ENCODE measurements around the gene EGR2. TPM values are rescaled to one million over a fixed set of nuclear protein-coding genes. Genes with fewer than 3 reads are reported as not detected.

Gene EGR2
- polyA plus RNA-seq, 1 of the 3 experiments (the other 2 are of a cell fraction), result 0.25 TPM

DNA sequence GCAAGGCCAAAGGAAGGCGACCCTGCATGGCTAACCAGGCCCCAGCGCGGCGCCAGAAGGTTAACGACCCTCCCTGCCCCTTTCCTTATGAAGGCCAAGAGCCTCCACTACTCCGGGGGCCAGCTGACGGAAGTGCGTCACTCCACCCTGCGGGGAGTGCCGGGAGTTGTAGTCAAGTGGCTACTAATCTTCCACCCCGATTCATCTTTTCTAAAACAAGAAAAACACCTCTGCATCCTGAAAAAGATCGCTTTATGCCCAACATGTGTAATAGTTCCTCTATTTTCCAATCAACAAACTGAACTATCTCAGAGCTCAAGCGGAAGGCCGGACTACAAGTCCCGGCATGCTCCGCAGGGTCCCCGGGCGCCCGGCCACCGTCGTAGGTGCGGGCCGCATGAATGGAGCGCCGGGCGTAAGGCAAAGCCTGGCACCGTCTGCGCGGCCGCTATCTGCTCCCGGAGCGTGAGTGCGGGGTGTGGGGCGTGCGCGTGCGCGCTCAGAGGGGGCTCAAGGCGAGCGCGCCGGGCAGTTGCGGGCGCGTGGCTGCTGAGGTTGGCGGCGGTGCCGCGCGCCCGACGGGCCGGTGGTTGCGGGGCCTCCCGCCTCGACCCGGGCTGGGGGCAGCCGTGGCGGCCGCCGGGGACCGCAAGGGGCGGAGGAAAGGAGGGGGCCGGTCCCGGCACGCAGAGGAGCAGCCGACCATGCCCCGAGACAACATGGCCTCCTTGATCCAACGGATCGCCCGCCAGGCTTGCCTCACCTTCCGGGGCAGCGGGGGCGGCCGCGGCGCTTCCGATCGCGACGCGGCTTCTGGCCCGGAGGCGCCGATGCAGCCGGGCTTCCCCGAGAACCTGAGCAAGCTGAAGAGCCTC, 11.6 kb downstream of the EGR2 start, which contains the start of gene ADO:
TSS of gene ADO (plus strand) at position 365 of the 875 bp plus-strand sequence. CDS start at position 705, 340 bp downstream.
- 1% methylated on average over 18 of the region's 87 CpGs for WGBS (ENCODE audit: low lambda C conversion rate)
- no peak for TF ChIP-seq RFX5 (IDR thresholded peaks at IDR 0.05; ENCODE audit: low read length)
- TF ChIP-seq ELF1 (IDR thresholded peaks at IDR 0.05), result peak; percentile 58; the same call in 1 of the 2 replicates
- no peak for TF ChIP-seq RCOR1 (IDR thresholded peaks at IDR 0.05; ENCODE audit: low read length)
- TF ChIP-seq, protein P1, sequence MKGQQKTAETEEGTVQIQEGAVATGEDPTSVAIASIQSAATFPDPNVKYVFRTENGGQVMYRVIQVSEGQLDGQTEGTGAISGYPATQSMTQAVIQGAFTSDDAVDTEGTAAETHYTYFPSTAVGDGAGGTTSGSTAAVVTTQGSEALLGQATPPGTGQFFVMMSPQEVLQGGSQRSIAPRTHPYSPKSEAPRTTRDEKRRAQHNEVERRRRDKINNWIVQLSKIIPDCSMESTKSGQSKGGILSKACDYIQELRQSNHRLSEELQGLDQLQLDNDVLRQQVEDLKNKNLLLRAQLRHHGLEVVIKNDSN (IDR thresholded peaks at IDR 0.05; ENCODE audit: borderline replicate concordance, low read depth), result no peak
- no peak for TF ChIP-seq GATA2 (CRISPR knock-in tag; IDR thresholded peaks at IDR 0.05)
- no peak for TF ChIP-seq MEF2A (IDR thresholded peaks at IDR 0.05; ENCODE audit: borderline replicate concordance, low read depth)
- TF ChIP-seq SMC3 (IDR thresholded peaks at IDR 0.05; ENCODE audit: low read depth, low read length), result no peak
- TF ChIP-seq, protein P2, sequence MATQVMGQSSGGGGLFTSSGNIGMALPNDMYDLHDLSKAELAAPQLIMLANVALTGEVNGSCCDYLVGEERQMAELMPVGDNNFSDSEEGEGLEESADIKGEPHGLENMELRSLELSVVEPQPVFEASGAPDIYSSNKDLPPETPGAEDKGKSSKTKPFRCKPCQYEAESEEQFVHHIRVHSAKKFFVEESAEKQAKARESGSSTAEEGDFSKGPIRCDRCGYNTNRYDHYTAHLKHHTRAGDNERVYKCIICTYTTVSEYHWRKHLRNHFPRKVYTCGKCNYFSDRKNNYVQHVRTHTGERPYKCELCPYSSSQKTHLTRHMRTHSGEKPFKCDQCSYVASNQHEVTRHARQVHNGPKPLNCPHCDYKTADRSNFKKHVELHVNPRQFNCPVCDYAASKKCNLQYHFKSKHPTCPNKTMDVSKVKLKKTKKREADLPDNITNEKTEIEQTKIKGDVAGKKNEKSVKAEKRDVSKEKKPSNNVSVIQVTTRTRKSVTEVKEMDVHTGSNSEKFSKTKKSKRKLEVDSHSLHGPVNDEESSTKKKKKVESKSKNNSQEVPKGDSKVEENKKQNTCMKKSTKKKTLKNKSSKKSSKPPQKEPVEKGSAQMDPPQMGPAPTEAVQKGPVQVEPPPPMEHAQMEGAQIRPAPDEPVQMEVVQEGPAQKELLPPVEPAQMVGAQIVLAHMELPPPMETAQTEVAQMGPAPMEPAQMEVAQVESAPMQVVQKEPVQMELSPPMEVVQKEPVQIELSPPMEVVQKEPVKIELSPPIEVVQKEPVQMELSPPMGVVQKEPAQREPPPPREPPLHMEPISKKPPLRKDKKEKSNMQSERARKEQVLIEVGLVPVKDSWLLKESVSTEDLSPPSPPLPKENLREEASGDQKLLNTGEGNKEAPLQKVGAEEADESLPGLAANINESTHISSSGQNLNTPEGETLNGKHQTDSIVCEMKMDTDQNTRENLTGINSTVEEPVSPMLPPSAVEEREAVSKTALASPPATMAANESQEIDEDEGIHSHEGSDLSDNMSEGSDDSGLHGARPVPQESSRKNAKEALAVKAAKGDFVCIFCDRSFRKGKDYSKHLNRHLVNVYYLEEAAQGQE (IDR thresholded peaks at IDR 0.05; ENCODE audit: low read depth, low read length), result no peak
- TF ChIP-seq, protein P3, sequence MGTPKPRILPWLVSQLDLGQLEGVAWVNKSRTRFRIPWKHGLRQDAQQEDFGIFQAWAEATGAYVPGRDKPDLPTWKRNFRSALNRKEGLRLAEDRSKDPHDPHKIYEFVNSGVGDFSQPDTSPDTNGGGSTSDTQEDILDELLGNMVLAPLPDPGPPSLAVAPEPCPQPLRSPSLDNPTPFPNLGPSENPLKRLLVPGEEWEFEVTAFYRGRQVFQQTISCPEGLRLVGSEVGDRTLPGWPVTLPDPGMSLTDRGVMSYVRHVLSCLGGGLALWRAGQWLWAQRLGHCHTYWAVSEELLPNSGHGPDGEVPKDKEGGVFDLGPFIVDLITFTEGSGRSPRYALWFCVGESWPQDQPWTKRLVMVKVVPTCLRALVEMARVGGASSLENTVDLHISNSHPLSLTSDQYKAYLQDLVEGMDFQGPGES (IDR thresholded peaks at IDR 0.05; ENCODE audit: low read depth, low read length), result no peak
- TF ChIP-seq, protein P4, sequence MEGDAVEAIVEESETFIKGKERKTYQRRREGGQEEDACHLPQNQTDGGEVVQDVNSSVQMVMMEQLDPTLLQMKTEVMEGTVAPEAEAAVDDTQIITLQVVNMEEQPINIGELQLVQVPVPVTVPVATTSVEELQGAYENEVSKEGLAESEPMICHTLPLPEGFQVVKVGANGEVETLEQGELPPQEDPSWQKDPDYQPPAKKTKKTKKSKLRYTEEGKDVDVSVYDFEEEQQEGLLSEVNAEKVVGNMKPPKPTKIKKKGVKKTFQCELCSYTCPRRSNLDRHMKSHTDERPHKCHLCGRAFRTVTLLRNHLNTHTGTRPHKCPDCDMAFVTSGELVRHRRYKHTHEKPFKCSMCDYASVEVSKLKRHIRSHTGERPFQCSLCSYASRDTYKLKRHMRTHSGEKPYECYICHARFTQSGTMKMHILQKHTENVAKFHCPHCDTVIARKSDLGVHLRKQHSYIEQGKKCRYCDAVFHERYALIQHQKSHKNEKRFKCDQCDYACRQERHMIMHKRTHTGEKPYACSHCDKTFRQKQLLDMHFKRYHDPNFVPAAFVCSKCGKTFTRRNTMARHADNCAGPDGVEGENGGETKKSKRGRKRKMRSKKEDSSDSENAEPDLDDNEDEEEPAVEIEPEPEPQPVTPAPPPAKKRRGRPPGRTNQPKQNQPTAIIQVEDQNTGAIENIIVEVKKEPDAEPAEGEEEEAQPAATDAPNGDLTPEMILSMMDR (IDR thresholded peaks at IDR 0.05), result no peak
- no peak for TF ChIP-seq RAD21 (IDR thresholded peaks at IDR 0.05; ENCODE audit: low read length)
- no peak; the same call in none of the 2 replicates for TF ChIP-seq POLR2AphosphoS5 (IDR thresholded peaks at IDR 0.05; ENCODE audit: low read depth, low read length)
- TF ChIP-seq YY1 (IDR thresholded peaks at IDR 0.05; ENCODE audit: low read depth), result peak; percentile 70
- TF ChIP-seq NRF1 (IDR thresholded peaks at IDR 0.05; ENCODE audit: low read depth, low read length), result peak; percentile 67
- TF ChIP-seq, protein P5, sequence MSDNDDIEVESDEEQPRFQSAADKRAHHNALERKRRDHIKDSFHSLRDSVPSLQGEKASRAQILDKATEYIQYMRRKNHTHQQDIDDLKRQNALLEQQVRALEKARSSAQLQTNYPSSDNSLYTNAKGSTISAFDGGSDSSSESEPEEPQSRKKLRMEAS (IDR thresholded peaks at IDR 0.05; ENCODE audit: low read depth), result peak; percentile 46; the same call in 1 of the 2 replicates
- TF ChIP-seq, protein P6, sequence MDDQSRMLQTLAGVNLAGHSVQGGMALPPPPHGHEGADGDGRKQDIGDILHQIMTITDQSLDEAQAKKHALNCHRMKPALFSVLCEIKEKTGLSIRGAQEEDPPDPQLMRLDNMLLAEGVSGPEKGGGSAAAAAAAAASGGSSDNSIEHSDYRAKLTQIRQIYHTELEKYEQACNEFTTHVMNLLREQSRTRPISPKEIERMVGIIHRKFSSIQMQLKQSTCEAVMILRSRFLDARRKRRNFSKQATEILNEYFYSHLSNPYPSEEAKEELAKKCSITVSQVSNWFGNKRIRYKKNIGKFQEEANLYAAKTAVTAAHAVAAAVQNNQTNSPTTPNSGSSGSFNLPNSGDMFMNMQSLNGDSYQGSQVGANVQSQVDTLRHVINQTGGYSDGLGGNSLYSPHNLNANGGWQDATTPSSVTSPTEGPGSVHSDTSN (IDR thresholded peaks at IDR 0.05), result peak; percentile 71; the same call in 1 of the 2 replicates
- no peak; the same call in 1 of the 2 replicates for TF ChIP-seq MXI1 (IDR thresholded peaks at IDR 0.05; ENCODE audit: low read depth, low read length)
- TF ChIP-seq CHD2 (IDR thresholded peaks at IDR 0.05; ENCODE audit: low read length, partially characterized antibody), result no peak
- no peak for TF ChIP-seq TEAD4 (IDR thresholded peaks at IDR 0.05; ENCODE audit: borderline replicate concordance, insufficient read depth)
- peak; percentile 37; the same call in 1 of the 2 replicates for TF ChIP-seq TCF12 (IDR thresholded peaks at IDR 0.05)
- TF ChIP-seq, protein P7, sequence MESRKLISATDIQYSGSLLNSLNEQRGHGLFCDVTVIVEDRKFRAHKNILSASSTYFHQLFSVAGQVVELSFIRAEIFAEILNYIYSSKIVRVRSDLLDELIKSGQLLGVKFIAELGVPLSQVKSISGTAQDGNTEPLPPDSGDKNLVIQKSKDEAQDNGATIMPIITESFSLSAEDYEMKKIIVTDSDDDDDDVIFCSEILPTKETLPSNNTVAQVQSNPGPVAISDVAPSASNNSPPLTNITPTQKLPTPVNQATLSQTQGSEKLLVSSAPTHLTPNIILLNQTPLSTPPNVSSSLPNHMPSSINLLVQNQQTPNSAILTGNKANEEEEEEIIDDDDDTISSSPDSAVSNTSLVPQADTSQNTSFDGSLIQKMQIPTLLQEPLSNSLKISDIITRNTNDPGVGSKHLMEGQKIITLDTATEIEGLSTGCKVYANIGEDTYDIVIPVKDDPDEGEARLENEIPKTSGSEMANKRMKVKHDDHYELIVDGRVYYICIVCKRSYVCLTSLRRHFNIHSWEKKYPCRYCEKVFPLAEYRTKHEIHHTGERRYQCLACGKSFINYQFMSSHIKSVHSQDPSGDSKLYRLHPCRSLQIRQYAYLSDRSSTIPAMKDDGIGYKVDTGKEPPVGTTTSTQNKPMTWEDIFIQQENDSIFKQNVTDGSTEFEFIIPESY (IDR thresholded peaks at IDR 0.05; ENCODE audit: borderline replicate concordance, low read depth), result no peak

More for the DNA sequence above, 11.6 kb downstream of the EGR2 start, which contains the start of gene ADO:
- H3K9me3 ChIP-seq, result no peaks in the 10 kb centered on the region
- peaks cover 31% of the 10 kb centered on the region for H4K20me1 ChIP-seq (ENCODE audit: insufficient read depth)
- H3K4me1 ChIP-seq (ENCODE audit: control insufficient read depth in 1 of 2, insufficient read depth in 2 of 2, low read depth in 1 of 2, low read length in 1 of 2), result peaks cover 18% of the 10 kb centered on the region in 2 experiments; a peak in 3 of 4 replicates
- peak; percentile 95 for DNase-seq
- H3K27me3 ChIP-seq (ENCODE audit: insufficient read depth), result no peaks in the 10 kb centered on the region; the same call in 1 of the 2 replicates
- no peaks in the 10 kb centered on the region for H3K9me2 ChIP-seq
- no peaks in the 10 kb centered on the region for H3F3A ChIP-seq (replicated peaks; ENCODE audit: insufficient read depth)
- POLR2A ChIA-PET, result interaction anchor here (0.8 to 1.9 kb wide), 2 partner anchors 12 to 536 kb away, joined by 3 to 8 read pairs; partner anchors contain the start of genes EGR2 and RTKN2
- H3K9ac ChIP-seq, result peak within 1 kb of the TSS; percentile 78
- H3K4me2 ChIP-seq, result peak within 1 kb of the TSS; percentile 96
- H3K36me3 ChIP-seq (replicated peaks in 1 of 2; ENCODE audit: control insufficient read depth in 1 of 2, insufficient read depth in 2 of 2, low read length in 1 of 2), result peaks cover 16 to 22% of the 10 kb centered on the region in 2 experiments
- peak within 1 kb of the TSS; percentile 90 to 99 for H3K27ac ChIP-seq (ENCODE audit: low read depth in 2 of 2, low read length in 1 of 2)
- H3K79me2 ChIP-seq (ENCODE audit: insufficient read depth), result peaks cover 45% of the 10 kb centered on the region
- H2AFZ ChIP-seq (ENCODE audit: low read depth), result peak within 1 kb of the TSS; percentile 97
- CTCF ChIA-PET, result interaction anchor here (0.9 to 4.0 kb wide), 5 partner anchors 13 to 196 kb away, joined by 3 to 27 read pairs (median 3); no protein-coding TSS in a partner anchor
- peak within 1 kb of the TSS; percentile 75 to 94 for H3K4me3 ChIP-seq (ENCODE audit: low read depth in 2 of 2, low read length in 1 of 2)

Measured in SK-N-SH (cell line).